Activated T-helper 2 cell treated with anti-CD3 and anti-CD28 coated beads, Interferon-gamma antibody, Interleukin-2, Interleukin-4, amounts not matched to agents 10 μg/mL and 5 μg/mL and 100 μg/mL, durations not matched to agents 14 hours and 24 hours and 36 hours (primary cell): ENCODE data around the gene PRR3. TPM values are rescaled to one million over a fixed set of nuclear protein-coding genes. Genes with fewer than 3 reads are reported as not detected.
A peak's percentile ranks its signal among the peaks of the same experiment; 100 is the strongest.
"Not testable (repeated sequence)": the region's sequence is repeated elsewhere in the genome, so short reads cannot be mapped to it uniquely, and the experiment has no call there.

Experiments used
- DNase-seq: peaks from one replicate; pipeline ENCODE4 v3.0.0; 2021; ENCODE audit warnings: low spot score
- H3K27ac Mint-ChIP-seq: one replicate; pipeline ENCODE4 v1.8.0; 2021; ENCODE audit warnings: mixed read lengths
- H3K27me3 Mint-ChIP-seq: one replicate; pipeline ENCODE4 v1.8.0; 2021; ENCODE audit warnings: low read depth, mixed read lengths
- H3K36me3 Mint-ChIP-seq: one replicate; pipeline ENCODE4 v1.8.0; 2021; ENCODE audit warnings: low read depth, mixed read lengths
- H3K4me1 Mint-ChIP-seq: one replicate; pipeline ENCODE4 v1.8.0; 2021; ENCODE audit warnings: low read depth, mixed read lengths
- H3K4me3 Mint-ChIP-seq: one replicate; pipeline ENCODE4 v1.8.0; 2021; ENCODE audit warnings: low read depth, mild to moderate bottlenecking, moderate library complexity, mixed read lengths
- H3K9me3 Mint-ChIP-seq: one replicate; pipeline ENCODE4 v1.8.0; 2021; ENCODE audit warnings: mixed read lengths
- intact Hi-C: fragments of 100-400 bp; cut with micrococcal nuclease; formaldehyde crosslinking; loops from one replicate; pipeline ENCODE4 v1.15.1; 2023
- total RNA-seq: library from RNA; stranded (reverse); gene quantifications from 2 replicates; pipeline ENCODE4 v1.2.3, GENCODE V29; 2022

The PRR3 gene
- total RNA-seq, 1 donor from 2014 or later, result 35.0 TPM

DNA sequence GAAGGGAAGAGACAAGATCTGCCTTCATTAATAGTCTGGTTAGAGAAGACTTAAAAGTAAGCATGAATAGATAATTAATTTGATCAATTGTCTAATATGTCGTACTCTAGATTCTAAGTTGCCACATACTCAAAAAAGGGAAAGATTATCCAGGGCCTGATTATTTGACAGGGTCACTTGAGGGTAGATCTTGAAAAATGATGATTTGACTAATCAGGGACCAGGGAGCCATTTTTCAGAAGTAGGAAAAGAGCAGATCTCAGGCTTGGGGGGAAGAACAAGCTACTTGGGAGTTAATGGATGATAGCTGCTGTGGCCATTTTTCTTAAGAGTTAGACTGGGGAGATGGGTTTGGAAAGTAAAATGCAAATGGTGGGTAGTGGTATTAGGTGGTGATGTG lies 35.2 kb downstream of the PRR3 start:
- intact Hi-C loops, result no loop called here
- peaks cover 63% of the 10 kb centered on the region for H3K36me3 Mint-ChIP-seq
- H3K27ac Mint-ChIP-seq, result no peak overlapping the region
- no peak overlapping the region for H3K4me3 Mint-ChIP-seq
- H3K9me3 Mint-ChIP-seq, result no peaks in the 10 kb centered on the region
- H3K27me3 Mint-ChIP-seq, result no peaks in the 10 kb centered on the region
- DNase-seq, result no peak
- peaks cover 3% of the 10 kb centered on the region for H3K4me1 Mint-ChIP-seq

DNA sequence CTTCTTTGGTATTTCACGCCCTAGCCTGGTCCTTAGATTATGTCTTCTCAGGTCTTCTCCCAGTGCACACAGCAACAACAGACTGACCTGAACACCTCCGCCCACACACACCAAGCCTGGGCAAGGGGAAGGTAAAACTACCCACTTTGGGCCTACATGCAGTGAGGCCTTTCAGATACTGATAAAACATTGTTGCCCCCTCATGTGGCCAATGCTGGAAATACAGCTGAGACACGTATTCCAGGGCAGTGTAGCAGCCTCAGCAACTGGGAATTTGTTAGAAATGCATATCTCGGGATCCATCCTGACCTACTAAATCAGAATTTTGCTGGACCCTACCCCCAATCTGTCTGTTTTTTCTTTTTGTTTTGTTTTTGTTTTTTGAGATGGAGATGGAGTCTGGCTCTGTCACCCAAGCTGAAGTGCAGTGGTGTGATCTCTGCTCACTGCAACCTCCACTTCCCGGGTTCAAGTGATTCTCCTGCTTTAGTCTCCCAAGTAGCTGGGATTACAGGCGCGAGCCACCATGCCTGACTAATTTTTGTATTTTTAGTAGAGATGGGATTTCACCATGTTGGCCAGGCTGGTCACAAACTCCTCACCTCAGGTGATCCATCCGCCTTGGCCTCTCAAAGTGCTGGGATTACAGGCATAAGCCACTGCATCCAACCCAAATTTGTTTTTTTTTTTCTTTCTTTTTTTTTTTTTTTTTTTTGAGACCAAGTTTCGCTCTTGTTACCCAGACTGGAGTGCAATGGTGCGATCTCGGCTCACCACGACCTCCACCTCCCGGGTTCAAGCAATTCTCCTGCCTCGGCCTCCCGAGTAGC lies 40.4 kb downstream of the PRR3 start:
- intact Hi-C loops, result loop anchor here (1.0 to 5.0 kb wide), 2 partner anchors 55 to 114 kb away; no protein-coding TSS in a partner anchor
- peak; percentile 69 for DNase-seq
- H3K36me3 Mint-ChIP-seq, result peaks cover 49% of the 10 kb centered on the region
- H3K27ac Mint-ChIP-seq, result peak overlapping the region; percentile 39
- not testable (repeated sequence) for H3K4me1 Mint-ChIP-seq, H3K9me3 Mint-ChIP-seq, H3K4me3 Mint-ChIP-seq, H3K27me3 Mint-ChIP-seq

DNA sequence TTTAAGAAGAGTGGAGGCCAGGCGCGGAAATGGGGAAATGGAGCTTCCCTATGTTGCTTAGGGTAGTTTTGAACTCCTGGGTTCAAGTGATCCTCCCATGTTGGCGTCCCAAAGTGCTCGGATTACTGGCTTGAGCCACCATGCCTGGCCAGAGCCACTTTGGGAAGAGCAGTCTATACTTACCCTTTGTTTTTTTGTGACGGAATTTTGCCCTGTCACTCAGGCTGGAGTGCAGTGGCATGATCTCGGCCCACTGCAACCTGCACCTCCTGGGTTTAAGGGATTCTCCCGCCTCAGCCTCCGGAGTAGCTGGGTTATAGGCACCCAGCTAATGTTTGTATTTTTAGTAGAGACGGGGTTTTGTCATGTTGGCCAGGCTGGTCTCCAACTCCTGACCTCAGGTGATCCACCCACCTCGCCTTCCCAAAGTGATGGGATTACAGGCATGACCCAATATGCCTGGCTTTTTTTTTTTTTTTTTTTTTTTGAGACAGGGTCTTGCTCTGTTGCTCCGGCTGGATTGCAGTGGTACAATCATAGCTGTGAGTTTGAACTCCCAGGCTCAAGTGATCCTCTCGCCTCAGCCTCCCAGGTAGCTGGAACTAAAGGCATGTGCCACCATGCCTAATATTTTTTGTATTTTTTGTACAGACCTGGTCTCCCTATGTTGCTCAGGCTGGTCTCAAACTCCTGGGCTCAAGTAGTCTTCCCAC lies 42.0 kb downstream of the PRR3 start:
- H3K4me1 Mint-ChIP-seq, result peaks cover 2% of the 10 kb centered on the region
- H3K27ac Mint-ChIP-seq, result no peak overlapping the region
- H3K36me3 Mint-ChIP-seq, result peaks cover 59% of the 10 kb centered on the region
- H3K4me3 Mint-ChIP-seq, result no peak overlapping the region
- intact Hi-C loops, result loop anchor here (5.0 kb wide), 1 partner anchor 57 kb away; no protein-coding TSS in a partner anchor
- no peaks in the 10 kb centered on the region for H3K27me3 Mint-ChIP-seq
- H3K9me3 Mint-ChIP-seq, result no peaks in the 10 kb centered on the region
- no peak for DNase-seq

DNA sequence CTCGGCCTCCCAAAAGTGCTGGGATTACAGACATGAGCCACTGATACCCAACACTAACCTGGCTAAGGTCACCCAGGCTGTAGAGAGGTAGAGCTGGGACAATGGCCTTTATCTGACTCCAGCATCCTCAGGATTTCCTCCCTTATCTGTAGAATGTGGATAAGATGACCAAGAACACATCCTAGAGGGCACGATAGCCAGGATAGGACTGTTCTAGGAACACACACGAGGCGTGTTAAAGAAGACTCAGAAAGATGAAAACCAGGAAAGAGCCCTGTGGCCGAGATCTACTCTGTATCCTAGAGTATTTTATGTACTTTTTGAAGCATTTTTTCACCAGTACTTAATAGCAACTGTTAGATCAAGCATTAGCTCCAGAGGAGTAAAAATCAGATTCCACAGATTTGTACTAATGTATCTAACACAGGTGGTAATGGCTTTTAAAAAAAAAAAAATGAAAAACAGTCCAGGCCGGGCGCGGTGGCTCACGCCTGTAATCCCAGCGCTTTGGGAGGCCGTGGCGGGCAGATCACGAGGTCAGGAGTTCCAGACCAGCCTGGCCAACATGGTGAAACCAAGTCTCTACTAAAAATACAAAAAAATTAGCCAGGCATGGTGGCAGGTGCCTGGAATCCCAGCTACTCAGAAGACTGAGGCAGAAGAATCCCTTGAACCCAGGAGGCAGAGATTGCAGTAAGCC lies 42.7 kb downstream of the PRR3 start:
- Mint-ChIP-seq H3K4me1 (peaks cover 2% of the 10 kb centered on the region), H3K4me3 (no peak overlapping the region), H3K27me3 (no peaks in the 10 kb centered on the region), H3K27ac (peak overlapping the region; percentile 63), H3K9me3 (no peaks in the 10 kb centered on the region), H3K36me3 (peaks cover 59% of the 10 kb centered on the region)
- DNase-seq, result no peak
- intact Hi-C loops, result loop anchor here (5.0 kb wide), 1 partner anchor 57 kb away; no protein-coding TSS in a partner anchor

DNA sequence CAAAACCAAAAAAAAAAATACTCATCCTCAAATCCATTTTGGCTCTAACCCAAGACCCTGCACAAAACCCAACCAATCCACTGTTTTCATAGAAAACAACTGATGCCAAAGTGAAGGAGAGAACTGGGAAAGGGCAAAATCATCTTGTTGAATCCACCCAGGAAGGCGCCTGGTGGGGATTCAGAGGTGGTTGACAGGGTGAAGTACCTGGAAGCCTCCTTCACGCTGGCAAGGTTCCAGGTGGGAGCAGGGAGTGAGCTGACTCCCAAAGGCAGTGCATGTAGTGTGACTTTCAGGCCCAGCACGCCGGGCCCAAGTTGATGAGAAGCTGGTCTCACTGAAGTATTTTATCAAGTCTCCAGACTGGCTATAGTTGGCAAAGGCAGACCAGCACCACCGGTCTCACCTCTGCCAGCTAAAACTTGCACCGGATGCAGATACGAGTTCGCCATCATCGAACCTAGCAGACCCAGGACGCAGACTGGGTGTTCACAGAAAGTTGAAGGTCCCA lies 43.4 kb downstream of the PRR3 start:
- Mint-ChIP-seq H3K9me3 (no peaks in the 10 kb centered on the region), H3K27ac (no peak overlapping the region)

DNA sequence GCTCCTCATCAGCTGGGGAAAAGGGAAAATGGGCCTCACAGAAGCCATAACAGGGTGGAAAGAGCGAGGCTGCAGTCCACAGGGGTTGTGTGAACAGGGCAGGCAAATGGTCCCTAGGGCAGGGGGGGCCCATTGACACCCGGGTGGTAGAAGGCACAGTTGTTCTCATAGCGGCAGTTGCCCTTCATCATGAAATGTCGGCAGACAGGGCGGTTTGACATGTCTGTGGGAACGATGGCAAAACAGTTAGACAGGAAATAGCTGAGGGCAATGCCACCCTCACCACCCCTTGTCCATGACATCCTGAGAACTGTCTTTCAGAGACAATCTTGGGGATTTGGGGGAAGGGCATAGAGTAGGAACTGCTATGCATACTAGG lies 44.3 kb downstream of the PRR3 start:
- H3K4me3 Mint-ChIP-seq, result no peak overlapping the region
- no peak for DNase-seq
- peaks cover 5% of the 10 kb centered on the region for H3K4me1 Mint-ChIP-seq
- no peaks in the 10 kb centered on the region for H3K27me3 Mint-ChIP-seq
- no peaks in the 10 kb centered on the region for H3K9me3 Mint-ChIP-seq
- intact Hi-C loops, result no loop called here
- no peak overlapping the region for H3K27ac Mint-ChIP-seq
- H3K36me3 Mint-ChIP-seq, result peaks cover 66% of the 10 kb centered on the region

More for the DNA sequence above, 43.4 kb downstream of the PRR3 start:
- peaks cover 60% of the 10 kb centered on the region for H3K36me3 Mint-ChIP-seq
- H3K4me3 Mint-ChIP-seq, result no peak overlapping the region
- DNase-seq, result no peak
- intact Hi-C loops, result no loop called here
- H3K27me3 Mint-ChIP-seq, result no peaks in the 10 kb centered on the region
- peaks cover 2% of the 10 kb centered on the region for H3K4me1 Mint-ChIP-seq

DNA sequence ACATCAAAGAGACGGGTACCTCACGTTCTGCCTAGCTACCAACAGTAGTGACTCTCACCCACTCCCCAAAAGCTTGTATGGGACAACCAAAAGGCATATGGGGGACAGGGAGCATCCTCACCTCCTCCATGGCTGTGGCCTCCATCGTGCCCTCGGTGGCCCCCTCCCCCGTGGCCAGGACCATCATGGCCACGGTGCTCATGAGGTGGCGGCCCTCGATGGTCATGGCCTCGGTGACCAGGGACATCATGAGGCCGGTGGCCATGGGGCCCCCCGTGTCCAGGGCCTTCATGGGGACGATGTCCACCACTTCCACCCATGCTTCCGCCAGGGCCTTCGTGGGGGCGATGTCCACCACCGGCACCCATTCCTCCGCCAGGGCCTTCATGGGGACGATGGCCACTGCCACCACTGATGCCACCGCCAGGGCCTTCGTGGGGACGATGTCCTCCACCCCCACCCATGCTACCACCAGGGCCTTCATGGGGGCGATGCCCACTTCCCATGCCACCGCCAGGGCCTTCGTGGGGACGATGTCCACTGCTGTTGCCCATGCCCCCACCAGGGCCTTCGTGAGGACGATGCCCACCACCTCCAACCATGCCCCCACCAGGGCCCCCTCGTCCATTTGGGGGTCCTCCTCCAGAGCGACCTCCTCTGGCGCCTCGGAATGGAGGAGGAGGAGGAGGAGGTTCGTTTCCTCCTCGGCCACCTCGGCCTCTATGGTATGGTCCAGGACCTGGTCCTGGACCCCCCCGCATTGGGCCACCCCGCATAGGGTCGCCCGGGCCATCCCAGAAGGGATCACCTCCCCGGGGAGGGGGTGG lies 44.9 kb downstream of the PRR3 start:
- Mint-ChIP-seq H3K9me3 (no peaks in the 10 kb centered on the region), H3K4me3 (no peak overlapping the region), H3K4me1 (peaks cover 5% of the 10 kb centered on the region), H3K36me3 (peaks cover 70% of the 10 kb centered on the region), H3K27me3 (no peaks in the 10 kb centered on the region), H3K27ac (no peak overlapping the region)
- intact Hi-C loops, result no loop called here
- no peak for DNase-seq

DNA sequence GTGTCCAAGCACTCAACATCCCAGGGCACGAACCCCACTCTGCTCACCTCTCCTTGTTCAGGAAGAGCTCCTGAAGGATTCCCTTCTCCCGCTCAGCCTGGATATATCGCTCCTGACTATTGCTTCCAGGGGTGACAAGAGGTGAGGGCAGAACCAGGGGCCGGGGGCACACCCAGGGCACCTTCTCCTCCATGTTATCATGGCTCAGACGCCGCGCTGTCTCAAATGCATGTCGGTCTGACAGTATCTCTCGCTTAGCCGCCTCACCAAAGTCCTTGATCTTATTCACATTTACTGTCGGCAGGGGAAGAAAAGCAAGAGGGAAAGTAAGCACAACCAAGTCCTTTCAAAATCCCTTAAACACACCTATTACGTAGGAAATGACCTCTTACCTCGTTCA lies 46.9 kb downstream of the PRR3 start:
- Mint-ChIP-seq H3K27me3 (no peaks in the 10 kb centered on the region), H3K36me3 (peaks cover 82% of the 10 kb centered on the region), H3K4me3 (no peak overlapping the region), H3K4me1 (peaks cover 8% of the 10 kb centered on the region), H3K9me3 (no peaks in the 10 kb centered on the region), H3K27ac (no peak overlapping the region)
- intact Hi-C loops, result no loop called here
- no peak for DNase-seq

DNA sequence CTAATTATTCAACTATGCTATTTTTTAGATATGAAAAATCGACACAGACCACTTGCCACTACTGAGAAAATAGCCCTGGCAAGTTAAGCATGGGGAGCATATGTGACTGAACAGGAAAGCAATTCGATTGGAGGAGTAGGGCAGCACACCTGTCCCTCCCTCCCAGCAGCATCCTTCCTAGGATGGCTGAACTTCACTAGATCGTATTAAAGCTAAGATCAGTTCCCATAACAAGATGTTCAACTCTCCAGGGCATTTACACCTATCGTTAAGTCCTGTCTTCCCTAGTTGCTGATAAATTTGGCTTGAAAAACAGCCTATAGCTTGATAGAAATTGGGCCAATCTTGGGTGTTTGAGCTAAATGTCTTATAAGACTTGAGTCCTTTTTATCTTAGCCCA lies 53.0 kb downstream of the PRR3 start:
- H3K4me3 Mint-ChIP-seq, result no peak overlapping the region
- H3K36me3 Mint-ChIP-seq, result peaks cover 90% of the 10 kb centered on the region

DNA sequence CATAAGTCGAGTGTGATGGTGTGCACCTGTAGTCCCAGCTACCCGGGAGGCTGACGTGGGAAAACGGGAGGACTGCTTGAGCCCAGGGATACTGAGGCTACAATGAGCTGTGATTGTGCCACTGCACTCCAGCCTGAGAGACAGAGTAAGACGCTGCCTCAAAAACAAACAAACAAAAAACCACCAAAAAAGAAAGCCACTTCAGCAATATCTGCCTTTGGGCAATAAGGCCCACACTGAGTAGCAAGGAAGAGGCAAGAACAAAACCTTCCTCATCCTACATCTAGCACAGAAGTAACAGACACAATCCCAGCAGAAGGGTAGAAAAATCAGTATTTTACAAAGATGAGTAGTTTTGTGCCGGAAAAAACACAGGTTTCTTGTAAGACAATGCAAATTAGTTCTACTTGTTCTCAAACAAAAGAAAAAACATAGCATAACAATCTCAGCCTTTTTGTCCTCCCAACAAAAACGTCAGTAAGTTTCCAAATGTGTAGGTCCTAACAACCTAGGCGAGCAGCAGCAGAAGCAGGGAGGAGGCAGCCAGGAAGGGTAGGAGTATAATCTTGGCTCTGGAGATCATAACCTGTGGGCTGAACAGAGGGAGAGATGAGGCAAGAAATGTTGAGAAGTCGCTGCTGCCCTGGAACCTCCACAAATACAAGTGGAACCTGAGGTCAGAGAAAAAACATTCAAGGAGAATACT lies 54.2 kb downstream of the PRR3 start:
- H3K4me1 Mint-ChIP-seq, result peaks cover 55% of the 10 kb centered on the region

More for the DNA sequence above, 53.0 kb downstream of the PRR3 start:
- Mint-ChIP-seq H3K27ac (peak overlapping the region; percentile 23), H3K9me3 (no peaks in the 10 kb centered on the region), H3K27me3 (no peaks in the 10 kb centered on the region), H3K4me1 (peaks cover 57% of the 10 kb centered on the region)
- DNase-seq, result no peak
- intact Hi-C loops, result loop anchor here (10.0 kb wide), 1 partner anchor 935 kb away; the partner anchor contains the start of genes ATP6V1G2, DDX39B and NFKBIL1

DNA sequence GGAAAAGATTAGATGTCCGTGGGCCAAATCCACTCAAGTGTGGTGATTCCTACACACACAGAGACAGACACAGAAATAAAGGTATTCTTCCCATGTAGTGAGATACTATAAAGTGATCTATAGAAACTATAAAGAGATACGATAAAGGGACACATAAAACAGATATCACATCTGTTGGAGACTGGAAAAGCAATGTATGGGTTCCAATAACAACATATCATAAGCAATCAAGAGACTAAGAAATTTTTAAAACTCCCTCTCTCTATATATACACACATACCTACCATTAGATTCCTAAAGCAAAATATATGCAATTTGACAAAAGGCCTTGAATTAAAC lies 54.7 kb downstream of the PRR3 start:
- intact Hi-C loops, result loop anchor here (10.0 kb wide), 1 partner anchor 933 kb away; the partner anchor contains the start of genes ATP6V1G2, DDX39B and NFKBIL1
- Mint-ChIP-seq H3K4me3 (no peak overlapping the region), H3K36me3 (peaks cover 92% of the 10 kb centered on the region), H3K9me3 (no peaks in the 10 kb centered on the region), H3K4me1 (peaks cover 54% of the 10 kb centered on the region), H3K27me3 (no peaks in the 10 kb centered on the region), H3K27ac (peak overlapping the region; percentile 67)
- DNase-seq, result no peak

More for the DNA sequence above, 54.2 kb downstream of the PRR3 start:
- H3K27ac Mint-ChIP-seq, result peak overlapping the region; percentile 67
- H3K27me3 Mint-ChIP-seq, result no peaks in the 10 kb centered on the region
- peaks cover 92% of the 10 kb centered on the region for H3K36me3 Mint-ChIP-seq
- DNase-seq, result no peak
- intact Hi-C loops, result loop anchor here (10.0 kb wide), 1 partner anchor 933 kb away; the partner anchor contains the start of genes ATP6V1G2, DDX39B and NFKBIL1
- H3K4me3 Mint-ChIP-seq, result no peak overlapping the region
- no peaks in the 10 kb centered on the region for H3K9me3 Mint-ChIP-seq
